Measurements from ENCODE around the gene INF2.

INF2 gene

DNA sequence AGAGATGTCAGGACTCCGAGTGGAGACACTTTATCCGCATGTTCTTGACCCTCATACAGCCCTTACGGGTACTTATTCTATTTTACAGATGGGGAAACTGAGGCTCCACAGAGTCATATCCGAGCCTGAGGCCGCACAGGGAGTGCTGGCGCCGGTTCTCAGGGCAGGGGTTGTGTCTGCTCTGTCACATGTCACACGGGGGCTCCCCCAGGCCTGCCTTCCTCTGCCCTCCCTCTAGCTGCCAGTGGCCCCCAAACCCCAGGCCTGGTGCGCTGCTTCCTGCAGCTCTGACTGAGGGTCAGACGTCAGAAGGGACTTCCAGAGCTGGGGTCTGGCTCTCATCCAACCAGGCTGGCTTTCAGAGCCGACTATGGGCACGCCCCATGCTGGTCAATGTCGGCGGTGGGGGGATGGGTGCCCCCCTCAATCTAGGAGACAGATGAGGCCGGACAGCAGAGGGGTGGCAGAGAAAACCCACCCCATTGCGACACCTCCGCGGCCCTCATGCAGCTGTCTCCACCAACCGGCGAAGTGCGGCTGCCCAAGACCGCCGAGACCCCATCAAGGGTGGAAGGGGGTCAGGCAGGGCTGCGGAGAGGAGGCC lies 811 bp upstream of the INF2 start:
- DNase-seq (ENCODE audit: low read depth in 2 of 3, low spot score in 1 of 3), result no peak

GRCh38 chr14:104689881-104690711 lies 678 bp downstream of the INF2 start:
- DNase-seq (ENCODE audit: low read depth in 2 of 3, low spot score in 1 of 3), result no peak

DNA sequence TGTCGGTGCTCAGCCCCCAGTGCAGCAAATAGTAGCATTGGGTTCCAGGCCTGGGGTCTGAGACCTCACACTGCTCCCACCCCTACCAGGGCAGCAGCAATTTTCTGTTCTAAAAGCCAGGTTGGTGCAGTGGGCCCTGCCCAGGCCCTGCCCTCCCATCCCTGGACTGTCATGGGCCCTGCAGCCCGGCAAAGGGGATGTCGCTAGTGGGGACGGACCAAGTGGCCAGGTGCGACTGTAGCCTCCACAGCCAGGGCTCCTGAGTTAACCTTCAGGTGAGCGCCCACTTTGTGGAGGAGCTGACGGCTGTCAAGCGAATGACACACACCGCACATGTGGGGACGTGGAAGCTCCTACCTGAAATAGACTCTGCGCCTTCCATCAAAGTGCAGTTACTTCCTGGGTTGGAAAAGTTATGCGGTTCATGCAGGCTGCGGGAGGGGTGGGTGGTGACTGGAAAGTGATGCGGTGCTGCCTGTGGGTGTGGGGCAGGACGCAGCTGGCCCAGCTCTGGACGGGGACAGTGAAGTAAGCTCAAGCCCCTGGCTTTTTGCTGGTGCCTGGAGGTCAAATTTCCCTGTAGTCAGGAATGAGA lies 1.5 kb downstream of the INF2 start:
- DNase-seq (ENCODE audit: low read depth in 2 of 3, low spot score in 1 of 3), result no peak

DNA sequence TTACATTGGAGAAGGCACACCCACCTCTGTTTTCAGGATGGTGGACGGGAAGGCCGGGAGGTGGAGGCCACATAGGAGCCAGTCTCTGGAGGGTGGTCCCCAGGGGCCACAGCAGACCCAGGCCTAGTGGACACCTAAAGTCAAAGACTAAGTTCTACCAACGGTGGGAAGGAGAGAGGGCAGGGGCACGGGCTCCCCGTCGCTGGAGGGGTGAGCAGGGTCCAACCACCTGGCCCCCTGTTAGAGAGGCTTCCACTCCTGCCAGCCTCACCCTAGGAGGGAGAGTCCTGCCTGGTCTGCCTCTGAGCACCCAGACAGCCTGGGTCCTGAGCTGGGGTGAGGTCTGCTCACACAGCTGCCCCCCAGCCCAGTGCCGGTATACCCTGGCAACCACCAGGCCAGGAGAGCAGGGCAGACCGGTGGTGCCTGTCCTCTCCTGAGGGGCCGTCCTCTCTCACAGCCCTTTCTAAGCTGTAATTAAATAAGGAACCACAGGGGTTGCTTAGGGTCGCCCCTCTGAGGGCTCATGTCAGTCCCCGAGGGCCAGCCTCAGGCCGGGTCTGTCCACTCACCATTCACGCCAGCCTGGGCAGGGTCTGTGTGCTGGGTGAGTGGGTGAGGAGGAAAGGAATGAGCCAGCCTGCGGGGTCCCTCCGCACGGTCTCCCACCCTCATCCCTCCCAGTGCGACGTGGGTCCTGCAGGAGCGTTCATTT lies 2.3 kb downstream of the INF2 start:
- DNase-seq (ENCODE audit: low read depth in 2 of 3, low spot score in 1 of 3), result no peak

- DNase-seq (ENCODE audit: low read depth in 2 of 3, low spot score in 1 of 3), result no peak
Measured at GRCh38 chr14:104692261-104692938, 3.0 kb downstream of the INF2 start.

GRCh38 chr14:104692939-104693315 lies 3.5 kb downstream of the INF2 start:
- no peak for DNase-seq (ENCODE audit: low read depth in 2 of 3, low spot score in 1 of 3)

- no peak for DNase-seq (ENCODE audit: low read depth in 2 of 3, low spot score in 1 of 3)
Measured at GRCh38 chr14:104693482-104694431, 4.3 kb downstream of the INF2 start.

GRCh38 chr14:104694475-104694950 lies 5.1 kb downstream of the INF2 start:
- no peak for DNase-seq (ENCODE audit: low read depth in 2 of 3, low spot score in 1 of 3)

DNA sequence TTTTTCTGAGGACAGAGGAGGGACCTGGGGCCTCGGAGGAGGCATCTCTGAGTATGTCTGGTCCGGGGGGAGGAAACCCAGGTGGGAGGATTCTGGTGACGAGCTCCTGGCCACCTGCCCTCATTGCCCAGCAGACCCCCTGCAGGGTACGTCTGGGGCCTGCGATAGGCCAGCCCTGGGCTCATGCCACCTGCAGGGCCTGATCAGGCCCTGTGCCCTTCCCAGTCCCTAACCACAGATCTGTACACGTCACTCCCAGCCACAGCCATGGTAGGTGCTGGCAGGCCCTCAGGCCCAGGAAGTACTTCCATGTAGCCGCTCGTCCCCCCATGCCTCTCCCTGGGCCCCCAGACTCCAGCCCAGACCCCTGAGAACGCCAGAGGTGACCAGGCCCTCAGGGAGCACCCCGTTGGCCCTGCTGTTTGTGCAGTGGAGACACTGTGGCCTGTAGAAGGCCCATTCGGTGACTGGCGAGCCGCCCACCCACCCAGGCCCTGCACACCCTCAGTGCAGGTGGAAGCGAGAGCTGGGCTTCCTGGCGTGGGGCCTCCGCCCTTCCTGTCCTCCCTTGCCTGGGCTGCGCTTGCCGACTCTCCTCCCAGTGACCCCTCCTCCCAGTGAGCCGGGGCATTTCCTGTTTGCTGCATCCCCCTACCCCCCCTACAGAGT lies 5.7 kb downstream of the INF2 start:
- DNase-seq (ENCODE audit: low read depth in 2 of 3, low spot score in 1 of 3), result no peak

GRCh38 chr14:104695660-104696000 lies 6.2 kb downstream of the INF2 start:
- DNase-seq (ENCODE audit: low read depth in 2 of 3, low spot score in 1 of 3), result no peak

DNA sequence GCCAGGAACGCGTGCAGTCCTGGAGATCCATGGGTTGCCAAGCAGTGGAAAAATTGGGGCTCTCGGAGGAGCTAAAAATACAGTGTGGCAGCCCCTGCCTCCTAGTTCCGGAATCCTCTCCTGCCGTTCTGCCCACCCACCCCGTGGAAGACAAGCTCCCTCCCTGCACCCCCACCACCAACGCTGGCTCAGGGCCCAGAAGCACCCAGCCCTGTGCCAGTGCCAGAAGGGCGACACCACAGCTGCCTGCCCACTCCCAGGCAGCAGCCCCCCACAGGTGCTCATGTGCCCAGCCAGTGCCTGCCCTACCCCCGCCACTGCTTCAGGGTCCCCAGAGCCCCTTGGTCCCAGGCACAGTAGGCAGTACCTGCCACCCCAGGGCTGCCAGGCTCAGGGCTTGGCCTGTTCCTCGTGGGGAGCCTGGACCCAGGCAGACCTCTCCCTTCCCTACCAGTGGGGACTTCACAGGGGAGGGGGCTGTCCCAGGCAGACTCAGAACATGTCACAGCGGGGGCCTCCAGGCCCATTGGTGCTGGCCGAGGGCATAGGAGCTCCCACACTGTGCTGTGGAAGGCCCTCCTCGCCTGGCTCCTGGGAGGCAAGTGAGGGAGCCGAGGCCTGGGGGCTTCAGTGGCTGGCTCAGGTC lies 7.4 kb downstream of the INF2 start:
- no peak for DNase-seq (ENCODE audit: low read depth in 2 of 3, low spot score in 1 of 3)

- DNase-seq (ENCODE audit: low read depth in 2 of 3, low spot score in 1 of 3), result no peak
Measured at GRCh38 chr14:104697317-104697703, 7.9 kb downstream of the INF2 start.

DNA sequence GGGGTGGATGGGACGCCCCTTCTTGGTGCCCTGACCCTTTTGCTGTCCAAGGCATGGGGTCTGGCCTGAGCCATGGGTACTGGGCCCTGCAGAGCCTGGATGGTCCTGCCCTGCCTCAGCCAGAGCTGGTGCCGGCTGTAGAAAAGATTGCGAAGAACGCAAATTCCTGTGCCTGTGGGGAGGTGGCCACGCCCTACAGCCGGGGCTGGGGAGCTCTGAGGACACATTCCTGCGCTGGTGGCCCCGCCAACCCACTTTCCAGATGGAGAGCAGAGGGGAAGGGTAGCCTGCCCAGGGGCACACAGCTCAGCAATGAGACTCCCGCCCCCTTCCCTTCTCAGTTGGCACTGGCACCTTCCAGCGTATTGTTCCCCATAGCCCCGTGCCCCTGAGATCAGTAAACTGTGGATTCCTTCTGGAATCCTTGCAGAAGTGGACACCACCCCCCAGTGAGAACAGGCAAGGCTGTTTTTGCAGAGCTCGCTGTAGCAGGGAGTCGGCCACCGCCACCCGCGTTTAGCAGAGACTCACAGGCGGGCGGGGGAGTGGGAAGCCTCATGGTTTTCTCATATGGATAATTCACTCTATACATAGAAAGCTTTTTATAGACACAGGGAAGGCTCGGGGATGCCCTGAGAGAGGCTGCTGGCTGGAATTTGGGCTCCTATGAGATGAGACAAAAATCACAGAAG lies 8.6 kb downstream of the INF2 start:
- no peak for DNase-seq (ENCODE audit: low read depth in 2 of 3, low spot score in 1 of 3)

- DNase-seq (ENCODE audit: low read depth in 2 of 3, low spot score in 1 of 3), result no peak
Measured at GRCh38 chr14:104698688-104699425, 9.4 kb downstream of the INF2 start.

DNA sequence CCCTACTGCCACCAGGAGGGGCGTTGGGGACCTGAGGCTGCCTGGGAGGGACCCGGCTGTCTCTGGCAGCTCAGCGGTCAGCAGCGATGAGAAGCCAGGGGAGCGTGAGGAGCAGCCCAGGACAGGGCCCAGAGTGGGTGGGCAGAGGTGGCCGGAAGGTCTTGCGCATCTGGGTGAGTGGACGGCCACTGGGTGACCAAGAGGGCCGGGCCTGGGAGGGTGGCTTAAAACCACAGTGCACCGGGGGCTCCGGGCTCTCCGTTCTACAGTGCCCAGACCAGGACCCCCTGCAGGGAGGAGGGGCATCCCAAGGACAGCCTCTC lies 10.0 kb downstream of the INF2 start:
- DNase-seq (ENCODE audit: low read depth in 2 of 3, low spot score in 1 of 3), result no peak

- no peak for DNase-seq (ENCODE audit: low read depth in 2 of 3, low spot score in 1 of 3)
Measured at GRCh38 chr14:104700225-104700651, 10.8 kb downstream of the INF2 start.

GRCh38 chr14:104700747-104701217 lies 11.4 kb downstream of the INF2 start:
- DNase-seq (ENCODE audit: low read depth in 2 of 3, low spot score in 1 of 3), result no peak
